T-cell (primary cell): ENCODE data around the gene HSF5. TPM values are rescaled to one million over a fixed set of nuclear protein-coding genes. Genes with fewer than 3 reads are reported as not detected.
A peak's percentile ranks its signal among the peaks of the same experiment; 100 is the strongest.

Experiments used
- ATAC-seq, 4 experiments: fragments of 200-7000 bp in 3 of 4; fragments of 150-1000 bp in 1 of 4; cut with Tn5 transposase; replicated peaks in 1 of 4; 1 replicate in 3 of 4; 2 replicates in 1 of 4; pipeline ENCODE4 v1.10.0; 2021; ENCODE audit warnings: moderate library complexity in 3 of 4, mild to moderate bottlenecking in 2 of 4, moderate number of reproducible peaks in 1 of 4
- CTCF ChIA-PET, 2 donors: fragments of 300-600 bp; sonication (Branson Sonifier 250); formaldehyde crosslinking; loops; one replicate each; lab custom pipeline; 2022; ENCODE audit warnings: antibody characterized with exemption in 2 of 2; lab: Charles Lee
- POLR2A ChIA-PET, 2 donors: fragments of 300-600 bp; sonication (Branson Sonifier 250); formaldehyde crosslinking; loops; one replicate each; lab custom pipeline; 2022; ENCODE audit warnings: antibody characterized with exemption in 2 of 2; lab: Charles Lee
- DNase-seq, 35 experiments: peaks; one replicate each; pipeline versions ENCODE4 v3.0.0 to v3.0.0-alpha.2; 2013 to 2023
- H3K27ac ChIP-seq: one replicate; pipeline ENCODE4 v1.5.1; 2013; ENCODE audit warnings: low read length
- H3K27me3 ChIP-seq, 2 experiments: replicated peaks in 1 of 2; 1 replicate in 1 of 2; 2 replicates in 1 of 2; pipeline versions ENCODE4 v1.6.1 to v1.7.0; 2013; ENCODE audit warnings: low read length in 1 of 2, mixed read lengths in 1 of 2; ENCODE audit not compliant: control insufficient read depth in 2 of 2, insufficient read depth in 2 of 2; ENCODE audit errors: extremely low read depth in 1 of 2
- H3K36me3 ChIP-seq, 2 donors: 1 replicate in 1 of 2; 2 replicates in 1 of 2; pipeline versions ENCODE4 v1.6.1 to v1.7.0; 2013; ENCODE audit warnings: low read length in 1 of 2; ENCODE audit not compliant: control insufficient read depth in 2 of 2, insufficient read depth in 1 of 2; ENCODE audit errors: extremely low read depth in 1 of 2
- H3K4me1 ChIP-seq, 2 experiments: 1 replicate in 1 of 2; 2 replicates in 1 of 2; pipeline versions ENCODE4 v1.6.1 to v1.7.0; 2013; ENCODE audit warnings: low read length in 2 of 2, mixed read lengths in 1 of 2; ENCODE audit not compliant: insufficient read depth in 2 of 2, control insufficient read depth in 1 of 2; ENCODE audit errors: extremely low read depth in 1 of 2
- H3K4me3 ChIP-seq, 2 donors: 1 replicate in 1 of 2; 2 replicates in 1 of 2; pipeline versions ENCODE4 v1.5.1 to v1.7.0; 2013; ENCODE audit warnings: mild to moderate bottlenecking in 2 of 2, low read length in 1 of 2, moderate library complexity in 1 of 2; ENCODE audit not compliant: control insufficient read depth in 1 of 2; ENCODE audit errors: extremely low read depth in 1 of 2
- H3K9me3 ChIP-seq: 2 replicates; pipeline ENCODE4 v1.7.0; 2013
- H3K27ac Mint-ChIP-seq, 2 donors: one replicate each; pipeline ENCODE4 v1.8.0; 2020 to 2021; ENCODE audit warnings: mild to moderate bottlenecking in 2 of 2, mixed read lengths in 2 of 2
- H3K27me3 Mint-ChIP-seq, 2 donors: one replicate each; pipeline ENCODE4 v1.8.0; 2021 to 2022; ENCODE audit warnings: mixed read lengths in 2 of 2
- H3K36me3 Mint-ChIP-seq: one replicate; pipeline ENCODE4 v1.8.0; 2021; ENCODE audit warnings: mixed read lengths
- H3K4me1 Mint-ChIP-seq, 3 donors: one replicate each; pipeline ENCODE4 v1.8.0; 2020 to 2022; ENCODE audit warnings: mixed read lengths in 3 of 3, mild to moderate bottlenecking in 1 of 3
- H3K4me3 Mint-ChIP-seq, 3 donors: one replicate each; pipeline ENCODE4 v1.8.0; 2020 to 2022; ENCODE audit warnings: mild to moderate bottlenecking in 3 of 3, mixed read lengths in 3 of 3, moderate library complexity in 3 of 3
- H3K9me3 Mint-ChIP-seq, 3 donors: one replicate each; pipeline ENCODE4 v1.8.0; 2020 to 2022; ENCODE audit warnings: mixed read lengths in 3 of 3
- WGBS: methylation state at CpG from one replicate; pipeline ENCODE4 v1.1.5; 2013; ENCODE audit warnings: missing lambda C conversion rate; ENCODE audit not compliant: insufficient coverage; 5-methylcytosine and 5-hydroxymethylcytosine counted together
- total RNA-seq, 35 experiments: library from RNA in 6 of 35; stranded (reverse) in 6 of 35; fragments of 120-200 nt in 1 of 35; gene quantifications; one replicate each; pipeline versions ENCODE4 v1.2.1 to v1.2.4 and lab custom pipeline; 2013 to 2026

Gene HSF5
- total RNA-seq, 5 donors from 2014 or later (not counting 1 experiment from before 2014, with no cell fraction given) = 1.7 to 2.8 (median 2.5) TPM

DNA sequence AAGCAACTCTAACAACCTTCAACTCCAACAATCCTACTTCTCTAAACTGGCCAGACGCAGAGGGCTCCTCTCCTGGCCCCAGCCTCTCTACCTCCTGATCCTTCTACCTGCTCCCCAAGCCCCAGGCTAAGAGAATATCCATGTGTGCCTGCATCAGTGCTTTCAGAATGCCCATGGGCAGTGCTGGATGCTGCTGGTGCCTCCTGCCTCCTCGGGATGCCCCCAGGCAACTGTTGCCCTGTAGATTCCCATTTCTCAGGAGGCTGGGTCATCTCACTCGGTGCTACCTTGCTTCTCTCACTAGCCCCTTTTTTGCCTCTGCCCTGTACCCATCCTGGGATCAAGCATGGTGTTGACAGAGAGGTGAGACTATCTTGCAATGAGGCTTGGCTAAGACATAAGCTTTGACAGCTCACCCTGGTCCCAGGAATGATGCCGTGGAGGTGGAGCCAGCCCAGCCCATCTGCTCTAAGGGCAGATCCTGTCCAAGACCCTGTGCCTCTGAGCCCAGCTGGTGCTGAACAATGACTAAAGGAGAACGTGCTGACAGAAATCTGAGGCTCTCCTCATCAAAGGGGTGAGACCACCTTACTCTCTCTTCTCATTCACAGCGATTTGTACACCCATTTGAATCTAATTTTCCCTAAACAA lies 116.8 kb downstream of the HSF5 start:
- Mint-ChIP-seq H3K27ac (no peak overlapping the region), H3K36me3 (peaks cover 8% of the 10 kb centered on the region)
- 90% methylated on average over 5 of the region's 6 CpGs for WGBS

DNA sequence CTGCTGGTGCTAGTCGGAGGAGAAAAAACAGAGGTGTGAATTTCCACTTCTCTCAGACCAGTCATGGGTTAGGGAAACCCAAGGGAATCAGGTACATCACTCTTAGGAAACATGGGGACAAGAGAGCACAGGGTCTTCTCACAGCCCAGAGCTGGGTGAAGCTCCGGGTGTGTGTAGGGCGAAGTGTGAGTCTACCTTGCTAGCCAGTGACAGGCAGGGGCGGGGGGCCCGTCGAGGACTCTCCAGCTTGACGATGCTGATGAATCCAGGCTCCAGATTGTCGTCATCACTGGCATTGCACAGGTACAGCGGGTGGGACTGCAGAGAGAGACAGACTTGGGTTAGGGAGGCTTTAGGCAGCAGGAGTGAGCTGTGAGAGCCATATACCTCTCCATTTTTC lies 117.5 kb downstream of the HSF5 start:
- no peak for ATAC-seq
- WGBS = 93% methylated on average over 7 of the region's 9 CpGs
- Histone ChIP-seq H3K4me3 (no peak overlapping the region), H3K27ac (no peak overlapping the region), H3K9me3 (no peaks in the 10 kb centered on the region), H3K27me3 (no peaks in the 10 kb centered on the region), H3K36me3 (peaks cover 0 to 2% of the 10 kb centered on the region in 2 donors), H3K4me1 (peaks cover 3 to 34% of the 10 kb centered on the region in 2 experiments)
- DNase-seq = no peak
- ChIA-PET POLR2A (interaction anchor here in 1 of 2 donors (1.1 kb wide), 1 partner anchor 51 kb away, joined by 3 read pairs; no protein-coding TSS in a partner anchor), CTCF (interaction anchor here in 1 of 2 donors (1.5 kb wide), 1 partner anchor 19 kb away, joined by 3 read pairs; no protein-coding TSS in a partner anchor)
- peak overlapping the region in 1 of 2 donors; percentile 73 for H3K27ac Mint-ChIP-seq
- no peaks in the 10 kb centered on the region for H3K27me3 Mint-ChIP-seq
- H3K9me3 Mint-ChIP-seq = no peaks in the 10 kb centered on the region
- H3K4me1 Mint-ChIP-seq = peaks cover 10 to 23% (median 11%) of the 10 kb centered on the region in 3 donors
- H3K4me3 Mint-ChIP-seq = peak overlapping the region in 1 of 3 donors; percentile 25
- H3K36me3 Mint-ChIP-seq = peaks cover 8% of the 10 kb centered on the region

More for the DNA sequence above, 116.8 kb downstream of the HSF5 start:
- DNase-seq (no peak), ATAC-seq (no peak)
- Mint-ChIP-seq H3K4me3 (no peak overlapping the region), H3K9me3 (no peaks in the 10 kb centered on the region), H3K4me1 (peaks cover 5 to 16% (median 6%) of the 10 kb centered on the region in 3 donors), H3K27me3 (no peaks in the 10 kb centered on the region)
- POLR2A ChIA-PET = interaction anchor here in 1 of 2 donors (1.1 kb wide), 1 partner anchor 50 kb away, joined by 3 read pairs; no protein-coding TSS in a partner anchor
- CTCF ChIA-PET = interaction anchor here in 1 of 2 donors (1.5 kb wide), 1 partner anchor 18 kb away, joined by 3 read pairs; no protein-coding TSS in a partner anchor
- H3K36me3 ChIP-seq = peaks cover 0 to 2% of the 10 kb centered on the region in 2 donors
- peaks cover 0 to 30% of the 10 kb centered on the region in 2 experiments for H3K4me1 ChIP-seq
- no peak overlapping the region for H3K4me3 ChIP-seq
- H3K27me3 ChIP-seq = no peaks in the 10 kb centered on the region
- H3K27ac ChIP-seq = no peak overlapping the region
- no peaks in the 10 kb centered on the region for H3K9me3 ChIP-seq

DNA sequence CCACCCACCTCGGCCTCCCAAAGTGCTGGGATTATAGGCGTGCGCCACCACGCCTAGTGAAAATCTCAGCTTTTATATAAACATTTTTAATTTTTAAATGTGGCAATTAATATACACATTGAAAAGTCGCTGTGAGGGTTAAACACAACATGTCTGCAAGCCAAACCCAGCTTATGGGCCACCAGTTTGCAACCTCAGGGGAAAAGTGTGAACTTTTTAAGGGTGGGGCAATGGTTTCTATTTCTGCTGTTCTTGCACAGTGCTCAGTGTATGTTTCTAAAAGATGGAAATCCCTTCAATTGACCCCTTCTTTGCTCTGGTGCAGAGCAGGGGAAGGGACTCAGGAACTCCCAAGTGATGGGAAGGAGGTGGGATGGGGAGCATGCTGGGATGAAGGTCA lies 117.9 kb downstream of the HSF5 start:
- no peaks in the 10 kb centered on the region for H3K9me3 Mint-ChIP-seq

More for the DNA sequence above, 117.9 kb downstream of the HSF5 start:
- Mint-ChIP-seq H3K27me3 (no peaks in the 10 kb centered on the region), H3K4me1 (peaks cover 10 to 27% (median 11%) of the 10 kb centered on the region in 3 donors), H3K36me3 (peaks cover 8% of the 10 kb centered on the region), H3K27ac (peak overlapping the region in 1 of 2 donors; percentile 73), H3K4me3 (peak overlapping the region in 1 of 3 donors; percentile 25)
- Histone ChIP-seq H3K4me3 (no peak overlapping the region), H3K9me3 (no peaks in the 10 kb centered on the region), H3K4me1 (peaks cover 3 to 34% of the 10 kb centered on the region in 2 experiments), H3K36me3 (peaks cover 0 to 2% of the 10 kb centered on the region in 2 donors), H3K27ac (no peak overlapping the region), H3K27me3 (no peaks in the 10 kb centered on the region)
- ChIA-PET POLR2A (interaction anchor here in 1 of 2 donors (0.7 to 1.1 kb wide), 2 partner anchors 47 to 51 kb away, joined by 3 read pairs; partner anchors contain the start of gene RNF43), CTCF (interaction anchor here in 1 of 2 donors (1.5 kb wide), 1 partner anchor 19 kb away, joined by 3 read pairs; no protein-coding TSS in a partner anchor)
- 17% methylated on average over 1 of the region's 5 CpGs for WGBS
- DNase-seq = peak in 1 of 35 experiments; percentile 25
- ATAC-seq = no peak

Other genes with a start within 250 kb of the HSF5 start
- not detected for gene LPO, start 249.8 kb downstream of the HSF5 start, total RNA-seq
- 1 to 10 TPM in 4 of 5 donors, under 1 TPM in 1; 0.32 to 1.9 (median 1.1) TPM for gene MPO, start 207.5 kb downstream of the HSF5 start, total RNA-seq
- 10 to 100 TPM; 15.6 to 62.7 (median 19.9) TPM for gene TSPOAP1, start 159.6 kb downstream of the HSF5 start, total RNA-seq
- 10 to 100 TPM; 40.5 to 77.3 (median 63.2) TPM for gene SUPT4H1, start 136.2 kb downstream of the HSF5 start, total RNA-seq
- 1 to 10 TPM; 1.2 to 4.0 (median 1.8) TPM for gene RNF43, start 70.9 kb downstream of the HSF5 start, total RNA-seq
- gene MTMR4, start 26.2 kb upstream of the HSF5 start, total RNA-seq = 10 to 100 TPM; 43.1 to 55.1 (median 53.1) TPM
- gene TEX14, start 203.6 kb upstream of the HSF5 start, total RNA-seq = 1 to 10 TPM in 1 of 5 donors, under 1 TPM in 4; 0.59 to 1.2 (median 0.73) TPM
- gene RAD51C, start 204.2 kb upstream of the HSF5 start, total RNA-seq = 10 to 100 TPM; 10.9 to 28.4 (median 18.1) TPM